WTC11 (cell line): ENCODE measurements around the gene GIT1. TPM values are rescaled to one million over a fixed set of nuclear protein-coding genes. Genes with fewer than 3 reads are reported as not detected.

ENCODE experiments used
- ATAC-seq: fragments of 200-7000 bp; cut with Tn5 transposase; 2 replicates; pipeline ENCODE4 v1.10.0; 2021; ENCODE audit warnings: mild to moderate bottlenecking, moderate library complexity
- CTCF ChIA-PET: fragments of 300-600 bp; sonication (Branson Sonifier 250); formaldehyde crosslinking; loops from one replicate; lab custom pipeline; 2021; ENCODE audit warnings: antibody characterized with exemption; lab: Charles Lee
- POLR2A ChIA-PET: fragments of 350-600 bp; sonication (Branson Sonifier 250); formaldehyde crosslinking; loops from one replicate; lab custom pipeline; 2021; ENCODE audit warnings: antibody characterized with exemption; lab: Charles Lee
- DNase-seq: peaks from one replicate; pipeline ENCODE4 v3.0.0; 2021; ENCODE audit warnings: low spot score
- H3K27ac Mint-ChIP-seq: 2 replicates; pipeline ENCODE4 v1.8.0; 2021; ENCODE audit warnings: mixed read lengths
- H3K27me3 Mint-ChIP-seq: 2 replicates; pipeline ENCODE4 v1.8.0; 2021; ENCODE audit warnings: low read depth, mild to moderate bottlenecking, moderate library complexity, mixed read lengths
- H3K36me3 Mint-ChIP-seq: 2 replicates; pipeline ENCODE4 v1.8.0; 2021; ENCODE audit warnings: mixed read lengths
- H3K4me1 Mint-ChIP-seq: 2 replicates; pipeline ENCODE4 v1.8.0; 2022; ENCODE audit warnings: mixed read lengths
- H3K4me3 Mint-ChIP-seq: 2 replicates; pipeline ENCODE4 v1.8.0; 2021; ENCODE audit warnings: mild to moderate bottlenecking, moderate library complexity, mixed read lengths
- H3K9me3 Mint-ChIP-seq: 2 replicates; pipeline ENCODE4 v1.8.0; 2021; ENCODE audit warnings: mixed read lengths
- AFF4 ChIP-seq: sonication (generic); formaldehyde crosslinking; IDR thresholded peaks from 2 replicates; pipeline ENCODE4 v1.8.1; 2023; ENCODE audit warnings: mild to moderate bottlenecking, missing genetic modification reagents, borderline replicate concordance
- AR ChIP-seq: fragments of 250-450 bp; sonication (Bioruptor Pico); IDR thresholded peaks from 2 replicates; pipeline ENCODE4 v1.9.0; 2021; ENCODE audit warnings: mild to moderate bottlenecking
- ATF1 ChIP-seq: sonication (generic); formaldehyde crosslinking; IDR thresholded peaks from 2 replicates; pipeline ENCODE4 v1.8.1; 2023; ENCODE audit warnings: mild to moderate bottlenecking, moderate library complexity, missing genetic modification reagents
- ATF6 ChIP-seq: sonication (generic); formaldehyde crosslinking; IDR thresholded peaks from 2 replicates; pipeline ENCODE4 v1.8.1; 2023; ENCODE audit warnings: mild to moderate bottlenecking, missing genetic modification reagents
- CDX4 ChIP-seq: fragments of 250-450 bp; sonication (Bioruptor Pico); IDR thresholded peaks from 2 replicates; pipeline ENCODE4 v1.9.0; 2021; ENCODE audit warnings: moderate library complexity, mild to moderate bottlenecking, inconsistent platforms, borderline replicate concordance
- ESRRA ChIP-seq: sonication (generic); formaldehyde crosslinking; IDR thresholded peaks from 2 replicates; pipeline ENCODE4 v1.8.1; 2022; ENCODE audit warnings: mild to moderate bottlenecking, missing genetic modification reagents, borderline replicate concordance
- FOXJ3 ChIP-seq: sonication (generic); formaldehyde crosslinking; IDR thresholded peaks from 2 replicates; pipeline ENCODE4 v1.9.0; 2021; ENCODE audit warnings: missing genetic modification reagents, mild to moderate bottlenecking, borderline replicate concordance
- GTF2I ChIP-seq: fragments of 250-450 bp; sonication (Bioruptor Pico); conservative IDR thresholded peaks from 2 replicates; pipeline ENCODE4 v1.4.0; 2021; ENCODE audit warnings: mild to moderate bottlenecking
- IRF1 ChIP-seq: sonication (generic); formaldehyde crosslinking; IDR thresholded peaks from 2 replicates; pipeline ENCODE4 v1.8.0; 2023; ENCODE audit warnings: missing genetic modification reagents
- JUN ChIP-seq: sonication (generic); formaldehyde crosslinking; IDR thresholded peaks from 2 replicates; pipeline ENCODE4 v1.8.0; 2023; ENCODE audit warnings: mild to moderate bottlenecking, missing genetic modification reagents
- NFYB ChIP-seq: sonication (generic); formaldehyde crosslinking; conservative IDR thresholded peaks from 2 replicates; pipeline ENCODE4 v1.8.0; 2022; ENCODE audit warnings: low read depth, missing genetic modification reagents
- PRDM15 ChIP-seq: sonication (generic); formaldehyde crosslinking; IDR thresholded peaks from 2 replicates; pipeline ENCODE4 v1.8.0; 2022; ENCODE audit warnings: missing genetic modification reagents
- PREB ChIP-seq: sonication (generic); formaldehyde crosslinking; IDR thresholded peaks from 2 replicates; pipeline ENCODE4 v1.8.1; 2022; ENCODE audit warnings: mild to moderate bottlenecking, missing genetic modification reagents, moderate library complexity, borderline replicate concordance
- RORB ChIP-seq: fragments of 250-450 bp; sonication (Bioruptor Pico); IDR thresholded peaks from 2 replicates; pipeline ENCODE4 v1.9.0; 2021; ENCODE audit warnings: mild to moderate bottlenecking
- TP53 ChIP-seq: sonication (generic); formaldehyde crosslinking; IDR thresholded peaks from 2 replicates; pipeline ENCODE4 v1.8.1; 2023; ENCODE audit warnings: mild to moderate bottlenecking, missing genetic modification reagents
- ZNF219 ChIP-seq: sonication (generic); formaldehyde crosslinking; IDR thresholded peaks from 2 replicates; pipeline ENCODE4 v1.8.0; 2023; ENCODE audit warnings: missing genetic modification reagents, mild to moderate bottlenecking, borderline replicate concordance
- ZNF425 ChIP-seq: fragments of 250-450 bp; sonication (Bioruptor Pico); conservative IDR thresholded peaks from 2 replicates; pipeline ENCODE4 v1.9.0; 2021; ENCODE audit warnings: mild to moderate bottlenecking
- total RNA-seq: library from RNA; stranded (reverse); gene quantifications from 3 replicates; pipeline ENCODE4 v1.2.3, GENCODE V29; 2021

GIT1 gene
- total RNA-seq, 1 experiment from 2014 or later = 66.9 TPM

- ChIA-PET POLR2A (interaction anchor here (0.9 kb wide), 1 partner anchor 170 kb away, joined by 4 read pairs; the partner anchor contains the start of gene TAOK1), CTCF (interaction anchor here (0.6 to 2.4 kb wide), 2 partner anchors 23 to 199 kb away, joined by 4 to 7 read pairs; no protein-coding TSS in a partner anchor)
- Mint-ChIP-seq H3K9me3 (no peaks in the 10 kb centered on the region), H3K27ac (peak overlapping the region; percentile 78; the same call in 1 of the 2 replicates), H3K4me1 (0 out of 2 replicates have a peak, but pooled peaks cover 2% of the 10 kb centered on the region), H3K36me3 (no peaks in the 10 kb centered on the region), H3K4me3 (no peak overlapping the region), H3K27me3 (peaks cover 21% of the 10 kb centered on the region)
- ATAC-seq (no peak), DNase-seq (peak; percentile 5)
- TF ChIP-seq FOXJ3 (CRISPR knock-in tag) (no peak), NFYB (no peak), PRDM15 (no peak), PREB (no peak), ZNF219 (CRISPR knock-in tag) (no peak), ZNF425 (no peak)
These were observed 29.1 kb downstream of the GIT1 start for GRCh38 chr17:29560316-29560715.

- ChIA-PET CTCF (interaction anchor here (0.6 kb wide), 2 partner anchors 181 to 198 kb away, joined by 4 read pairs; no protein-coding TSS in a partner anchor), POLR2A (no interaction called here)
- DNase-seq (no peak), ATAC-seq (no peak)
- Mint-ChIP-seq H3K27me3 (peaks cover 15% of the 10 kb centered on the region), H3K4me1 (0 out of 2 replicates have a peak, but pooled peaks cover 2% of the 10 kb centered on the region), H3K4me3 (no peak overlapping the region), H3K36me3 (no peaks in the 10 kb centered on the region), H3K27ac (no peak overlapping the region), H3K9me3 (no peaks in the 10 kb centered on the region)
- TF ChIP-seq GTF2I (no peak), ATF6 (CRISPR knock-in tag) (no peak), CDX4 (CRISPR knock-in tag) (no peak), RORB (CRISPR knock-in tag) (no peak), TP53 (no peak), JUN (CRISPR knock-in tag) (no peak), ESRRA (no peak), AFF4 (CRISPR knock-in tag) (no peak), AR (CRISPR knock-in tag) (no peak), ATF1 (CRISPR knock-in tag) (no peak), IRF1 (no peak)
These were observed 29.8 kb downstream of the GIT1 start for GRCh38 chr17:29559640-29560039.
